Liver (tissue), 9 donors: ENCODE results near the gene SMARCB1. TPM values are rescaled to one million over a fixed set of nuclear protein-coding genes. Genes with fewer than 3 reads are reported as not detected.

Source experiments
- DNase-seq: peaks from one replicate; pipeline ENCODE4 v3.0.0-alpha.2; 2017; ENCODE audit warnings: low spot score
- H3K27ac ChIP-seq, 2 donors: one replicate each; pipeline ENCODE4 v1.7.0; 2013; ENCODE audit warnings: inconsistent platforms in 2 of 2, low read length in 2 of 2, control low read depth in 1 of 2, low read depth in 1 of 2, mild to moderate bottlenecking in 1 of 2
- H3K27me3 ChIP-seq, 4 donors: one replicate each; pipeline versions ENCODE4 v1.6.1 to v1.7.0; 2013; ENCODE audit warnings: low read length in 3 of 4, inconsistent platforms in 1 of 4, mild to moderate bottlenecking in 1 of 4, moderate library complexity in 1 of 4; ENCODE audit not compliant: control insufficient read depth in 4 of 4, insufficient read depth in 4 of 4
- H3K36me3 ChIP-seq, 4 donors: one replicate each; pipeline versions ENCODE4 v1.6.1 to v1.7.0; 2013; ENCODE audit warnings: low read length in 3 of 4, mild to moderate bottlenecking in 3 of 4, low read depth in 1 of 4, moderate library complexity in 1 of 4; ENCODE audit not compliant: control insufficient read depth in 4 of 4, insufficient read depth in 3 of 4
- H3K4me1 ChIP-seq, 4 donors: one replicate each; pipeline versions ENCODE4 v1.6.1 to v1.7.0; 2013; ENCODE audit warnings: low read length in 3 of 4, mild to moderate bottlenecking in 3 of 4, moderate library complexity in 1 of 4; ENCODE audit not compliant: control insufficient read depth in 4 of 4, insufficient read depth in 4 of 4
- H3K4me3 ChIP-seq, 3 donors: one replicate each; pipeline versions ENCODE4 v1.6.1 to v1.7.0; 2013; ENCODE audit warnings: low read length in 3 of 3, control low read depth in 1 of 3, low read depth in 1 of 3, mild to moderate bottlenecking in 1 of 3
- H3K9ac ChIP-seq, 2 donors: one replicate each; pipeline ENCODE4 v1.7.0; 2013; ENCODE audit warnings: low read length in 2 of 2, mild to moderate bottlenecking in 2 of 2, moderate library complexity in 2 of 2, control low read depth in 1 of 2, low read depth in 1 of 2
- H3K9me3 ChIP-seq, 4 donors: one replicate each; pipeline versions ENCODE4 v1.6.1 to v1.7.0; 2013; ENCODE audit warnings: low read length in 3 of 4; ENCODE audit not compliant: control insufficient read depth in 4 of 4
- EGR1 ChIP-seq, 2 donors: IDR thresholded peaks; 2 replicates each; pipeline ENCODE4 v1.6.1; 2016 to 2018; ENCODE audit warnings: antibody characterized with exemption in 2 of 2, low read depth in 2 of 2
- FOXA1 ChIP-seq: IDR thresholded peaks from 2 replicates; pipeline ENCODE4 v1.6.1; 2016; ENCODE audit warnings: antibody characterized with exemption
- FOXA2 ChIP-seq: IDR thresholded peaks from 2 replicates; pipeline ENCODE4 v1.6.1; 2016; ENCODE audit warnings: antibody characterized with exemption
- GABPA ChIP-seq, 2 donors: IDR thresholded peaks in 1 of 2; conservative IDR thresholded peaks in 1 of 2; 2 replicates each; pipeline ENCODE4 v1.6.1; 2016; ENCODE audit warnings: antibody characterized with exemption in 2 of 2, mild to moderate bottlenecking in 1 of 2, moderate library complexity in 1 of 2
- HNF4A ChIP-seq, 2 donors: conservative IDR thresholded peaks; 2 replicates each; pipeline ENCODE4 v1.6.1; 2016; ENCODE audit warnings: antibody characterized with exemption in 2 of 2, mild to moderate bottlenecking in 2 of 2
- HNF4G ChIP-seq: IDR thresholded peaks from 2 replicates; pipeline ENCODE4 v1.6.1; 2016; ENCODE audit warnings: antibody characterized with exemption
- JUND ChIP-seq, 2 donors: IDR thresholded peaks; 2 replicates each; pipeline ENCODE4 v1.6.1; 2016; ENCODE audit warnings: antibody characterized with exemption in 2 of 2
- NR2F2 ChIP-seq: IDR thresholded peaks from 2 replicates; pipeline ENCODE4 v1.6.1; 2016; ENCODE audit warnings: antibody characterized with exemption
- RAD21 ChIP-seq, 2 donors: IDR thresholded peaks; 2 replicates each; pipeline ENCODE4 v1.6.1; 2016; ENCODE audit warnings: antibody characterized with exemption in 2 of 2, mild to moderate bottlenecking in 2 of 2
- RXRA ChIP-seq, 2 donors: IDR thresholded peaks; 2 replicates each; pipeline ENCODE4 v1.6.1; 2017 to 2018; ENCODE audit warnings: antibody characterized with exemption in 2 of 2, mild to moderate bottlenecking in 1 of 2
- SP1 ChIP-seq: IDR thresholded peaks from 2 replicates; pipeline ENCODE4 v1.6.1; 2018; ENCODE audit warnings: antibody characterized with exemption, mild to moderate bottlenecking
- TAF1 ChIP-seq: conservative IDR thresholded peaks from 2 replicates; pipeline ENCODE4 v1.6.1; 2016; ENCODE audit warnings: antibody characterized with exemption, mild to moderate bottlenecking
- YY1 ChIP-seq: IDR thresholded peaks from 2 replicates; pipeline ENCODE4 v1.6.1; 2016; ENCODE audit warnings: antibody characterized with exemption, mild to moderate bottlenecking
- WGBS: extraction: QIAGEN DNeasy Blood & Tissue Kit; methylation state at CpG from one replicate; pipeline ENCODE4 v1.1.7; 2013; 5-methylcytosine and 5-hydroxymethylcytosine counted together
- polyA plus RNA-seq, 2 donors: library from polyadenylated mRNA; stranded (reverse) in 1 of 2; unstranded in 1 of 2; fragments of 200-250 nt in 1 of 2; fragments of >200 nt in 1 of 2; fragmentation: Nextera tagmentation in 1 of 2; extraction: Ambion mirVana in 1 of 2; gene quantifications; one replicate each; pipeline versions ENCODE4 v1.2.1 to v1.2.3, GENCODE V29; 2013 to 2015
- total RNA-seq, 2 donors: library from RNA; depleted of rRNA; stranded (reverse); fragments of >200 nt; gene quantifications; one replicate each; pipeline ENCODE4 v1.2.3, GENCODE V29; 2014
- TF ChIP-seq, protein P1 (sequence below): fragments of 150-350 bp; IDR thresholded peaks from 2 replicates; pipeline ENCODE4 v1.5.1; 2017; ENCODE audit warnings: improper control_type of control experiment, low read depth, low read length; ENCODE audit not compliant: missing input control
- TF ChIP-seq, protein P2 (sequence below): IDR thresholded peaks from 2 replicates; pipeline ENCODE4 v1.6.1; 2016; ENCODE audit warnings: antibody characterized with exemption
- TF ChIP-seq, protein P3 (sequence below): IDR thresholded peaks from 2 replicates; pipeline ENCODE4 v1.6.1; 2016; ENCODE audit warnings: antibody characterized with exemption
- TF ChIP-seq, protein P4 (sequence below): IDR thresholded peaks from 2 replicates; pipeline ENCODE4 v1.6.1; 2016; ENCODE audit warnings: antibody characterized with exemption
- TF ChIP-seq, protein P5 (sequence below): IDR thresholded peaks from 2 replicates; pipeline ENCODE4 v1.6.1; 2016; ENCODE audit warnings: antibody characterized with exemption, mild to moderate bottlenecking
- donor health status: healthy.
- donor health status: healthy.
- donor health status: healthy.
- donor health status: healthy.
- donor health status: healthy.

SMARCB1 gene
- total and polyA plus RNA-seq, 4 donors, result 15.1 to 22.5 (median 19.1) TPM

DNA sequence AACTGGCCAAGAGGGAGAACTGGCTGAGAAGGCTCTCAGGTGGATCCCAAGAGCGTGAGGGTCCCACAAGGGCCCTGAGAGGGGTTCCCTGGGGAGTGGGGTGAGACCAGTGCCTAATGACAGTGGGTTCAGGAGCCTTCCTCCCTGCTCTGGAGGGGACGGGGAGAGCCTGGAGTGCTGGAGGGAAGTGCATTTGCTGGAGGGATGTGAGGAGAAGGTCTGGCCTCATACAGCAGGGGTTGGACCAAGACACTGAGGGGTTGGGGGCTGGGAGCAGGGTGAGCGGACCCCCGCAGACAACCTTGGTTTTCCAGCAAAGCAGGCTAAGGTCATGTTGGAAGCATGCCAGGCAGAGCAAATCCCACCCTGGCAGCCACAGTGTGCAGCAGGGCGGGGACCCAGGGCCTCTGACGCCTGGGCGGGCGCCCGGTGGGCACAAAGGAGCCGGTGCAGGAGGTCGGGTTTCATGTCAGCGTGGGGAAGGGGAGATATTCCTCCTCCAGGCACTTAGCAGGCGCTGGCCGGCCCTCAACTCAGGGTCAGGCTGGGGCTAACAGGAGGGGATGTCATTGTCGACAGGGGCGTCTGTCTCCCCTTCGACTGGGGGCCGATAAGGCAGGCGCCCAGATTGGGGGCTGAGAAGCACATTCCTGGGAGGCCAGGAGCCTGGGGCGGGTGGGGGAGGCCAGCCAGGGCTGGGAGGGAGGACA, 55.1 kb downstream of the SMARCB1 start:
- DNase-seq, result no peak
- H3K36me3 ChIP-seq, result no peaks in the 10 kb centered on the region
- H3K9me3 ChIP-seq, result no peaks in the 10 kb centered on the region
- no peak overlapping the region for H3K4me3 ChIP-seq
- no peak overlapping the region for H3K27ac ChIP-seq
- H3K27me3 ChIP-seq, result no peaks in the 10 kb centered on the region
- WGBS, result 90% methylated on average over 20 of the region's 20 CpGs
- H3K9ac ChIP-seq, result no peak overlapping the region
- peaks cover 3 to 10% (median 10%) of the 10 kb centered on the region in 4 donors for H3K4me1 ChIP-seq
- TF ChIP-seq GABPA (IDR thresholded peaks at IDR 0.05 in 1 of 2, conservative IDR thresholded peaks at IDR 0.05 in 1 of 2), result no peak
- TF ChIP-seq JUND (IDR thresholded peaks at IDR 0.05), result no peak
- TF ChIP-seq NR2F2, result no peak
- TF ChIP-seq HNF4A (conservative IDR thresholded peaks at IDR 0.05), result no peak
- TF ChIP-seq, protein P1, sequence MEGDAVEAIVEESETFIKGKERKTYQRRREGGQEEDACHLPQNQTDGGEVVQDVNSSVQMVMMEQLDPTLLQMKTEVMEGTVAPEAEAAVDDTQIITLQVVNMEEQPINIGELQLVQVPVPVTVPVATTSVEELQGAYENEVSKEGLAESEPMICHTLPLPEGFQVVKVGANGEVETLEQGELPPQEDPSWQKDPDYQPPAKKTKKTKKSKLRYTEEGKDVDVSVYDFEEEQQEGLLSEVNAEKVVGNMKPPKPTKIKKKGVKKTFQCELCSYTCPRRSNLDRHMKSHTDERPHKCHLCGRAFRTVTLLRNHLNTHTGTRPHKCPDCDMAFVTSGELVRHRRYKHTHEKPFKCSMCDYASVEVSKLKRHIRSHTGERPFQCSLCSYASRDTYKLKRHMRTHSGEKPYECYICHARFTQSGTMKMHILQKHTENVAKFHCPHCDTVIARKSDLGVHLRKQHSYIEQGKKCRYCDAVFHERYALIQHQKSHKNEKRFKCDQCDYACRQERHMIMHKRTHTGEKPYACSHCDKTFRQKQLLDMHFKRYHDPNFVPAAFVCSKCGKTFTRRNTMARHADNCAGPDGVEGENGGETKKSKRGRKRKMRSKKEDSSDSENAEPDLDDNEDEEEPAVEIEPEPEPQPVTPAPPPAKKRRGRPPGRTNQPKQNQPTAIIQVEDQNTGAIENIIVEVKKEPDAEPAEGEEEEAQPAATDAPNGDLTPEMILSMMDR, result no peak
- TF ChIP-seq EGR1 (IDR thresholded peaks at IDR 0.05; ENCODE audit: low read depth in 2 of 2), result no peak
- TF ChIP-seq RAD21 (IDR thresholded peaks at IDR 0.05), result no peak
- TF ChIP-seq, protein P2, sequence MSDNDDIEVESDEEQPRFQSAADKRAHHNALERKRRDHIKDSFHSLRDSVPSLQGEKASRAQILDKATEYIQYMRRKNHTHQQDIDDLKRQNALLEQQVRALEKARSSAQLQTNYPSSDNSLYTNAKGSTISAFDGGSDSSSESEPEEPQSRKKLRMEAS, result no peak
- TF ChIP-seq, protein P3, sequence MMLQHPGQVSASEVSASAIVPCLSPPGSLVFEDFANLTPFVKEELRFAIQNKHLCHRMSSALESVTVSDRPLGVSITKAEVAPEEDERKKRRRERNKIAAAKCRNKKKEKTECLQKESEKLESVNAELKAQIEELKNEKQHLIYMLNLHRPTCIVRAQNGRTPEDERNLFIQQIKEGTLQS, result no peak
- no peak for TF ChIP-seq HNF4G
- TF ChIP-seq, protein P4, sequence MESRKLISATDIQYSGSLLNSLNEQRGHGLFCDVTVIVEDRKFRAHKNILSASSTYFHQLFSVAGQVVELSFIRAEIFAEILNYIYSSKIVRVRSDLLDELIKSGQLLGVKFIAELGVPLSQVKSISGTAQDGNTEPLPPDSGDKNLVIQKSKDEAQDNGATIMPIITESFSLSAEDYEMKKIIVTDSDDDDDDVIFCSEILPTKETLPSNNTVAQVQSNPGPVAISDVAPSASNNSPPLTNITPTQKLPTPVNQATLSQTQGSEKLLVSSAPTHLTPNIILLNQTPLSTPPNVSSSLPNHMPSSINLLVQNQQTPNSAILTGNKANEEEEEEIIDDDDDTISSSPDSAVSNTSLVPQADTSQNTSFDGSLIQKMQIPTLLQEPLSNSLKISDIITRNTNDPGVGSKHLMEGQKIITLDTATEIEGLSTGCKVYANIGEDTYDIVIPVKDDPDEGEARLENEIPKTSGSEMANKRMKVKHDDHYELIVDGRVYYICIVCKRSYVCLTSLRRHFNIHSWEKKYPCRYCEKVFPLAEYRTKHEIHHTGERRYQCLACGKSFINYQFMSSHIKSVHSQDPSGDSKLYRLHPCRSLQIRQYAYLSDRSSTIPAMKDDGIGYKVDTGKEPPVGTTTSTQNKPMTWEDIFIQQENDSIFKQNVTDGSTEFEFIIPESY, result no peak
- no peak for TF ChIP-seq YY1
- TF ChIP-seq RXRA (IDR thresholded peaks at IDR 0.05), result no peak
- no peak for TF ChIP-seq FOXA2
- TF ChIP-seq, protein P5, sequence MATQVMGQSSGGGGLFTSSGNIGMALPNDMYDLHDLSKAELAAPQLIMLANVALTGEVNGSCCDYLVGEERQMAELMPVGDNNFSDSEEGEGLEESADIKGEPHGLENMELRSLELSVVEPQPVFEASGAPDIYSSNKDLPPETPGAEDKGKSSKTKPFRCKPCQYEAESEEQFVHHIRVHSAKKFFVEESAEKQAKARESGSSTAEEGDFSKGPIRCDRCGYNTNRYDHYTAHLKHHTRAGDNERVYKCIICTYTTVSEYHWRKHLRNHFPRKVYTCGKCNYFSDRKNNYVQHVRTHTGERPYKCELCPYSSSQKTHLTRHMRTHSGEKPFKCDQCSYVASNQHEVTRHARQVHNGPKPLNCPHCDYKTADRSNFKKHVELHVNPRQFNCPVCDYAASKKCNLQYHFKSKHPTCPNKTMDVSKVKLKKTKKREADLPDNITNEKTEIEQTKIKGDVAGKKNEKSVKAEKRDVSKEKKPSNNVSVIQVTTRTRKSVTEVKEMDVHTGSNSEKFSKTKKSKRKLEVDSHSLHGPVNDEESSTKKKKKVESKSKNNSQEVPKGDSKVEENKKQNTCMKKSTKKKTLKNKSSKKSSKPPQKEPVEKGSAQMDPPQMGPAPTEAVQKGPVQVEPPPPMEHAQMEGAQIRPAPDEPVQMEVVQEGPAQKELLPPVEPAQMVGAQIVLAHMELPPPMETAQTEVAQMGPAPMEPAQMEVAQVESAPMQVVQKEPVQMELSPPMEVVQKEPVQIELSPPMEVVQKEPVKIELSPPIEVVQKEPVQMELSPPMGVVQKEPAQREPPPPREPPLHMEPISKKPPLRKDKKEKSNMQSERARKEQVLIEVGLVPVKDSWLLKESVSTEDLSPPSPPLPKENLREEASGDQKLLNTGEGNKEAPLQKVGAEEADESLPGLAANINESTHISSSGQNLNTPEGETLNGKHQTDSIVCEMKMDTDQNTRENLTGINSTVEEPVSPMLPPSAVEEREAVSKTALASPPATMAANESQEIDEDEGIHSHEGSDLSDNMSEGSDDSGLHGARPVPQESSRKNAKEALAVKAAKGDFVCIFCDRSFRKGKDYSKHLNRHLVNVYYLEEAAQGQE, result no peak
- no peak for TF ChIP-seq SP1
- TF ChIP-seq FOXA1, result no peak
- TF ChIP-seq TAF1, result no peak
